NCI-H1694 treated with DMSO at 0.1 percent for 48 hours (cell line): Measurements from ENCODE around the gene FUT6.

Experiments used
- DNase-seq: peaks from one replicate; lab custom pipeline; 2025; lab: John Stamatoyannopoulos, UW

FUT6 gene

GRCh38 chr19:5804516-5805461 is 34.7 kb downstream of the FUT6 start, which contains the start of gene NRTN:
TSS of gene NRTN (plus strand) at chr19:5805067. CDS start at chr19:5824166, 19,099 bp downstream.
- DNase-seq, result no peak

- peak; percentile 79 for DNase-seq
These were observed 35.6 kb downstream of the FUT6 start for GRCh38 chr19:5803752-5804515.

- DNase-seq, result no peak
These were observed 36.1 kb downstream of the FUT6 start for GRCh38 chr19:5803441-5803751.

GRCh38 chr19:5801796-5802619 is 37.5 kb downstream of the FUT6 start:
- no peak for DNase-seq

- DNase-seq, result no peak
These were observed 38.9 kb downstream of the FUT6 start for GRCh38 chr19:5800361-5801270.

- DNase-seq, result no peak
These were observed 40.0 kb downstream of the FUT6 start for GRCh38 chr19:5799247-5800241.

- DNase-seq, result no peak
These were observed 41.3 kb downstream of the FUT6 start for GRCh38 chr19:5798244-5798643.

GRCh38 chr19:5795382-5795919 is 44.1 kb downstream of the FUT6 start:
- no peak for DNase-seq

- DNase-seq, result no peak
These were observed 46.3 kb downstream of the FUT6 start for GRCh38 chr19:5793188-5793587.

GRCh38 chr19:5792224-5792623 is 47.3 kb downstream of the FUT6 start:
- DNase-seq, result no peak

- peak; percentile 93 for DNase-seq
These were observed 48.7 kb downstream of the FUT6 start, which contains the start of gene DUS3L for GRCh38 chr19:5790559-5791520. TSS of gene DUS3L (minus strand) at chr19:5791163. CDS start at chr19:5791141, 22 bp downstream.

GRCh38 chr19:5789886-5790558 is 49.5 kb downstream of the FUT6 start:
- no peak for DNase-seq

- no peak for DNase-seq
These were observed 50.1 kb downstream of the FUT6 start for GRCh38 chr19:5789351-5789761.

- no peak for DNase-seq
These were observed 51.1 kb downstream of the FUT6 start for GRCh38 chr19:5788422-5788821.

- DNase-seq, result no peak
These were observed 51.9 kb downstream of the FUT6 start for GRCh38 chr19:5787409-5788182.

- no peak for DNase-seq
These were observed 52.7 kb downstream of the FUT6 start for GRCh38 chr19:5786593-5787408.
